Left ventricle myocardium superior (tissue), 1 donor: Measurements from ENCODE around the gene GAREM1. TPM values are rescaled to one million over a fixed set of nuclear protein-coding genes. Genes with fewer than 3 reads are reported as not detected.
A peak's percentile ranks its signal among the peaks of the same experiment; 100 is the strongest.

Experiments
- ATAC-seq: fragments of 200-7000 bp; cut with Tn5 transposase; one replicate; pipeline ENCODE4 v1.9.1; 2020; ENCODE audit warnings: mild to moderate bottlenecking, moderate library complexity
- DNase-seq: peaks from one replicate; pipeline ENCODE4 v3.0.0-alpha.2; 2020
- intact Hi-C: fragments of 100-400 bp; cut with micrococcal nuclease; formaldehyde crosslinking; loops from one replicate; pipeline ENCODE4 v1.11.0; 2022
- total RNA-seq: library from RNA; stranded (reverse); fragmentation: NEBNext Ultra II Directional; extraction: Animal tissue kit (Norgen Biotek cat#: 25700); gene quantifications from one replicate; pipeline ENCODE4 v1.2.1, GENCODE V29; 2021
- donor health status: DM: no; HTN: yes; CAD: no; lungs with severe emphysema.

Gene GAREM1
- total RNA-seq, 1 donor from 2014 or later, result 20.8 TPM

DNA sequence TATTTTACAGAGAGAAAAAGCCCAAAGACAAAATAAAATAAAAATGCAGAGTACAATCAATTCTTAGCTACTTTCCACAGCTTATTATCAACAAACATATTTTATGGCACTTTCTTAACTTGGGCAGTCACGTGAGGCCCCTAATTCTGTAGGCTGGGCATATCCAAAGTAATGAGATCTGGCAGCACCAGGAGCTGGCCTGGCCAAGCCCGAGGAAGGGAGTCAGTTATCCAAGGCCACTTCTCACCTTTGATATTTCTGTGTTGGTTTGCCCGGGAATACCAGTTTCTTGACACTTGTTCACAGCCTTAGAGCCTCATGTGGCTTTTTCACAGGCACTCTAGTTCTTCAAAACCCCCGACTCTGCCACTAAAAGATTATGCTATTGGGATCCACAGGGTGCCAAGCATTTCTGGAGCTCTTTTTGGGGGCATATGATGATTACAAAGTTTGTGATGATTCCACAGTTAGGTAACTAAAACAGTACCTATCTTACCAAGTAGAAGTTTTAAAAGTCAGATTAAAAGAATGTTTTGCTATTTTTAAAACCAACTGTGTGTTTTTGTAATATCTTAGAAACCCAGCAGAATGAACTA lies 190.4 kb downstream of the GAREM1 start:
- intact Hi-C loops, result no loop called here
- ATAC-seq (no peak), DNase-seq (no peak)

DNA sequence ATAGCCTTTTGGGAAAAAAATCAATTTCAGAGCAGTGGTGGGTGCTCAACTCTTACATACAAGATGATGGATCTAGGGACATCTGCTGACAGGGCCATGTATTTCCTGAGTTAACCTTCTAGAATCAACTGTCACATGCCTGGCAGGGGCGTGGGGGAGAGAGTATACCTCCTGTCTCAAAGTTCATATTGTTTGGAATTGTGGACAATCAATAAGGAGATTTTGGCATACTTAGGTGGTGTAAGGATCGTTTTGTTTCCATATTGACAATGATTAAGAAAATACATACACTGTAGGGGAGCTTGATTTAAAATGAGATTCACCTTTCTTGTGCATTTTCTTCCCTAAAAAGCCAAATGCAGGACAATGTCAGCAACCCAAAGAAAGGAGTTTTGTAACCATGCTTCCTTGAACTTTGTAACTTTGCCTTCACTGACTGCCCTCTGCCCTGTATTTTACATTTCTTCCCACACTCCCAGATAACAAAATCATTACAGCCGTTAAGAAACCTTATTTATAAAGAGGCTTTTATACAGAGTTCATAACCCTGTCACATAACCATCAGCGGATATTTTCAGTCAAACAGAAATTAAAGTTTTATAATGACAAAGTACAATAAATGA lies 192.4 kb downstream of the GAREM1 start:
- ATAC-seq, result no peak
- intact Hi-C loops, result no loop called here
- no peak for DNase-seq

DNA sequence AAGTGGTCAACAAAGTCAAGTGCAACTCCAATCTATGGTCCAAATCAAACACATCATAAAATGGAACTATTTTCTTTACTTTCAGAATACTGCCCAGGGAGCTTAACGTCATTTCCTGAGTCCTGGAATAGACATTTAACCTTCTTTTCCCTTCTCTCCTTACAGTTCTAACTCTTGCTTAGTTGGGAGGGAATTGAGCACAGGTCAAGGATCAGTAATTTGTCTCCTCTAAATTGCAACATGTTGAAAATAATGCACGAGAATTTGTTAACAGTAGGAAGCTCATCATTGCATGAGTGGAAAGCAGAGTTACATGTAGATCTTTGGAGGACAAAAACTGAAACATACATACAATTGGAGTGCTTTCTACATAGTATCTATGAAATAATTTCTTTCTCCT lies 193.1 kb downstream of the GAREM1 start:
- intact Hi-C loops, result no loop called here
- DNase-seq, result no peak
- no peak for ATAC-seq

DNA sequence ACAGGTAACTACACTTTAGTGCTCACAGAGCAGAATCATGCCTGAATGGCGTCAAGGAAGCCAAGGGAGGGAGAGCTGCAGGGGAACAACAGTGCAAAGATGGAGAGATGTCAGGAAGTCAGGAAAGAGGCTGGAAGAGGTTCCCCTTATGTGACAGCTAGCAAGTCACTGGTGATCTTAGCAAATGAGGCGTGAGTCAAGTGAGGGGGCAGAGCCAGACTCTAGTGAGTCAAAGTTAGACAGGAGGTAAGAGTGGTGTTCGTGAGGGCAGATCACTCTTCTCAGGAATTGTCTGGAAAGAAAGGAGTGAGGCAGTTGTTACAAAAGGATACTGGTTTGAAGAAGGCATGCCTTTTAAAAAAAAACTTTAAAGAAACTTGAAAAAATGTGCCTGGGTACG lies 193.8 kb downstream of the GAREM1 start:
- DNase-seq (no peak), ATAC-seq (no peak)
- intact Hi-C loops, result no loop called here

DNA sequence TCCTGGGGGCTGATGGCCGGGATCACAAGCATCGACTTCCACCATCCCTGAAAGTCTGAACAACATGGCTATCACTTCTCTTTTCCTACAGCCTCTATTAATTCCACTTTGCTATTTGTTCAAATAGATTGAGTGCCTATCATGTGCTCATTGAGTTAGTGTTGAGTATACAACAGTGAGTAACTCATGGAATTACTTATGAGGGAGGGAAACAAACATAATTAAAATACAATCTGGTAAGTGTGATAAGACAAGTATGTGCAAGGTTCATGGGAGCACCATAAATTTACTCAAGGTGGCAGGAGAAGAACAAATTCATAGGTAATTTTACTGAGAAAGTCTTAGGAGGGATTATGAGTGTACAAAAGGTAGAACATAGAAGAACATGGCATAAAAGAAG lies 194.4 kb downstream of the GAREM1 start:
- no peak for ATAC-seq
- no peak for DNase-seq
- intact Hi-C loops, result no loop called here

DNA sequence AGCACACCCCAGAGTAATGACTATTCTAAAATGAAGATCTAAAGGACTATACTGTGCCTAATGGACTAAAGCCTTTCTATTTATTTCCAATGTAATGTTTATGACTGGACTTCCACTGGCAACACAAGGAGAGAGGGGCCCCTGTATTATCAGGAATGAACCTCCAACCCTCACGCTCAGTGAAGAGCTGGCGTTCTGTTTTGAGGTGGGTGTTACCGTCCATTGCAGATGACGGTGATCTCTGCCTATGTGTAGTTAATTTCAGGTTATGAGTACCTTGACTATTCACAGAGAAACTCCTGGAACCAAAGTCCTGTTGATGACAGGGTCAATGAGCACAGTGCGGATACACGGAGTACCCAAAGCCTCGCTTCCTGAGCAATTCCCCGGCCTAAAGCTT lies 195.5 kb downstream of the GAREM1 start:
- no peak for DNase-seq
- no peak for ATAC-seq
- intact Hi-C loops, result no loop called here

DNA sequence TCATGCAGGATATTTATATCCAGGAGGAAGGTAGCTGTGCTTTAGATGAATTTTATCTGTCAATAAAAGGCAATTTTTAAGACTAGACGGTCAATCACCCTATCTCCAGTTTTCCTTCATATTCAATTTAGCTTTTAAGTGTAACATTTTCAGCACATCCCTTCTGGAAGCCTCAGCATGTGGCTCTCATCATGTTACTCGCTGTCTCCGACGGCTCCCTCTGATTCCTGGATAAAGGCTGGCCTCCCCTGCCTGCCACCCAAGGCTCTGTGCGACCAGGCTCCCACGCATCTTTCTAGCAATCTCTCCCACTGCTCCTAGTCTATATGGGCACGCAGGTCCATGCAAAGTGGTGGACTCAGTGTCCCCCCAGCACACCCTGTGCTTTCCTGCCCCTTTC lies 196.4 kb downstream of the GAREM1 start:
- DNase-seq (no peak), ATAC-seq (no peak)
- intact Hi-C loops, result loop anchor here (5.0 kb wide), 2 partner anchors 198 to 278 kb away; partner anchors contain the start of gene GAREM1

DNA sequence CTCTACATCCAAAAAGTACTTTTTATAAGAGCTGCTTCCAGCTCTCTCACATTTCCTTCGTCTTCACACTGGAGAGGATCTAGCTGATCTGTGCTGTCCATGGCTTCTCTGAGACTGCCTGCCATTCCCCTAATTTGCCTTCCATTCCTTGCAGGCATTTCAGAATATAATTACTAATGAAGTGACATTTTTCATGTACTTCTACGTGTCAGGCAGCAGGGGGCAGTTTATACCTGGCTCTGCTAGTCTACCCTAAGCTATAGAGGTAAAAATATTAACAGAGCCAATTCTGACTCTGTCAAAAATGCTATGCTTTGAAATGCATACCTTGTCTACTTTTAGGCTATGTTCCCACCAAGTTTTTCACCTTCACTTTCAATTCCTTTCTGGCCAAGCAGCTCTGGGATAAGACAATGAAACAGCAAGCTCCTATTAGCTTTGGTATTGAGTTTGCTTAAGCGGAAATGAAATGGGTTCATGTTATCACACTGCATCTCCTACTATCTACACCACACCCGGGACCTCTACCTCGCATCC lies 198.9 kb downstream of the GAREM1 start:
- no peak for DNase-seq
- peak; percentile 81 for ATAC-seq
- intact Hi-C loops, result loop anchor here (5.0 kb wide), 2 partner anchors 201 to 281 kb away; partner anchors contain the start of gene GAREM1

DNA sequence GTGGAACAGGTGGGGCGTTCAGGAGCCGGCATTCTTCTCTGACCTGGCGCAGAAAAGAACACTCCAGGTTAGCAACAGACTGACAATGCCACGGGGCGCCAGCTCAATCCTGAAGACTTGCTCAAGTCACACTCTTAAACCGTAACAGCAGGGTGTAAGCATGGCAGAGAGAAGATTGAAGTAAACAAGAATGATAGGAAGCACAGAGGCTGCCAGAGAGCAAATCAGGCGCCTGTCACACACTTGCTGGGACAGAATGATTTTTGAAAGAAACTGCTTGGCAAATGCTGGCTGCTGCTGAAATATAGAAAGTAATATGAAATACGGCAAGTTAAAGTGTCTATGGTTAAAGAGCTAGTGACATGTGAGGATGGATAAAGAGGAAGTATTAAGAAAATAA lies 200.3 kb downstream of the GAREM1 start:
- ATAC-seq (no peak), DNase-seq (no peak)
- intact Hi-C loops, result loop anchor here (5.0 kb wide), 2 partner anchors 202 to 282 kb away; partner anchors contain the start of gene GAREM1

DNA sequence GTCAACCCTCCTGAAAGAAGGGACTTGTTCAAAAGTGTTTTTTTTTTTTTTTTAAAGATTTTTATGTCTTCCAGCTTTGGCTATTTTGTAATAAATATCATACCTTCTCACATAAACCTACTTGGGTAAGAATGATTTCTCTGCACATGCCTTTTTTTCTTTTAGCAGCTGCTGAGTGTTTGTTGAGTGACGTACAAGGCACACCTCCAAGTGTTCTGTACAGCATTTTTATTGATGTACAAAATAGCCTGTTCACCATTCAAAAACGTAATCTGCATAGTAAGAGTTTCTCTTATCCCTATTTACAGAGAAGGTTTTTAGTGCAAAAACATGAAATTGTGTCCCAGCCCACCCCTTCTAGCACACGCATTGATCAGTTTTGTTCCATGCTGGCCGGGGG lies 203.2 kb downstream of the GAREM1 start:
- intact Hi-C loops, result loop anchor here (10.0 kb wide), 1 partner anchor 103 kb away; no protein-coding TSS in a partner anchor

DNA sequence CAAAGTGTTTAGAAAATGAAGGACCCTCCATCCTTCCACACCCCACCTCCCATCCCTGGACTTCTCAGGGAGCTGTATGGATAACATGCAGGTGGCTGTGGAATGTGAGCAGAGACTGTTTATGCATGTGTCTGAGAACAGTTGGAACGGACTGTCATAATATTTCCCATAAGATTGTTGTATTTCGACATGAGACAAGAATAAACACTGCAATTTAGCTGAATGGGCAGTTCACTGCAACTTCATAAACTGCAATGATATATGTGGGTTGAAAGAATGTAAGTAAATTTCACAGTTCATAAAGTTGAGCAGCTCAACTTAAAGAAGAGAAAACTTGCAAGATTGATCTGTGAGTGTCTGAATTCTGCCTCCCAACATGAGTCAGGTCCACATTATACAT lies 206.3 kb downstream of the GAREM1 start:
- no peak for ATAC-seq
- intact Hi-C loops, result loop anchor here (10.0 kb wide), 1 partner anchor 100 kb away; no protein-coding TSS in a partner anchor
- no peak for DNase-seq

More for the DNA sequence above, 203.2 kb downstream of the GAREM1 start:
- DNase-seq (no peak), ATAC-seq (no peak)

DNA sequence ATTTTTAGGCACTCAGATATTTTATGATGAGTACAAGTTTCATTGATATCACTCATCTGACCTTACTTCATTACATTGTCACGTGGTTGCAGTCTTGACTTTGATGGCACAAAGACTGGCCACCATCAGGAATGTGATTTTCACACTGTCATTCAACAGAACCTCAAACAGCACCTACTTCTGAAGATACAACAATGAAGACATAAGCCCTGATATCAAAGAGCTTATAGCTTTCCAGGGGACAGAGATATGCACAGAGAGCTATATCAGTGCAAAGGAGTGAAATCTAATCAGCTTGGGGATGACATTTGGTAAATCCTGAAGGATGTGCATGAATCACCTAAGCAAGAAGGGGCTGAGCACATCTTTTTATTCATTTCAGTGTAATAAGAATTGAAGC lies 208.6 kb downstream of the GAREM1 start:
- ATAC-seq (no peak), DNase-seq (no peak)
- intact Hi-C loops, result loop anchor here (10.0 kb wide), 1 partner anchor 97 kb away; no protein-coding TSS in a partner anchor

DNA sequence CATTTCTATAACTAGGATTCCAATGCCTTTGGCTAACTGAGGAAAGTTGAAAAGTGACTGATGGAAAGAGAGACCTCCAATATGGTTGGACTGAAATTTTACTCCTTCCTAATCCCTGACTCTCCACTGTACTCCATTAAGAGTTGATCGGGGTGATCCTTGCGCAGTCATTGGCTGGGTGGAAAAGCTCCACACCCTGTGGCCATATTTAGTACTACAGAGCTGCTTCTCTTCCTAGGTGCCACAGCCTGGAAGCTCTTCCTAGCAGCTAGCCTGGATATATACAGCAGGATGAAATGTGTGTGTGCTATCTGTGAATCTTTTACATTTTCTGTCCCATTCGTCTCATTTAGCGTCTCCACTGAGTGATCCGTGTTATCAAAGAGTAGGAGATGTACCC lies 209.7 kb downstream of the GAREM1 start:
- intact Hi-C loops, result loop anchor here (10.0 kb wide), 1 partner anchor 96 kb away; no protein-coding TSS in a partner anchor
- ATAC-seq, result no peak
- DNase-seq, result no peak

DNA sequence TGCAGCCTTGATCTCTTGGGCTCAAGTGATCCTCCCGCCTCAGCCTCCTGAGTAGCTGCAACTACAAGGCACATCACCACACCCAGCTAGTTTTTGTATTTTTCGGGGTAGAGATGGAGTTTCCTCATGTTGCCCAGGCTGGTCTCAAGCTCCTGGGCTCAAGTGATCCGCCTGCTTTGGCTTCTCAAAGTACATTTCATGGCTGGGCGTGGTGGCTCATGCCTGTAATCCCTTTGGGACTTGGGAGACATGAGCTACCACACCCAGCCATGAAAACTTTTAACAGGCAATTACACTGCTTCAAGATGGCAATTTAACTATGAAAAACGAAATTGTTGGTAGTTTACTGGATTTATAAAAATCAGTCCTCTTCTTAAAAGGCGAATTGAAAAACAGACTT lies 211.1 kb downstream of the GAREM1 start:
- DNase-seq, result no peak
- no peak for ATAC-seq
- intact Hi-C loops, result no loop called here

DNA sequence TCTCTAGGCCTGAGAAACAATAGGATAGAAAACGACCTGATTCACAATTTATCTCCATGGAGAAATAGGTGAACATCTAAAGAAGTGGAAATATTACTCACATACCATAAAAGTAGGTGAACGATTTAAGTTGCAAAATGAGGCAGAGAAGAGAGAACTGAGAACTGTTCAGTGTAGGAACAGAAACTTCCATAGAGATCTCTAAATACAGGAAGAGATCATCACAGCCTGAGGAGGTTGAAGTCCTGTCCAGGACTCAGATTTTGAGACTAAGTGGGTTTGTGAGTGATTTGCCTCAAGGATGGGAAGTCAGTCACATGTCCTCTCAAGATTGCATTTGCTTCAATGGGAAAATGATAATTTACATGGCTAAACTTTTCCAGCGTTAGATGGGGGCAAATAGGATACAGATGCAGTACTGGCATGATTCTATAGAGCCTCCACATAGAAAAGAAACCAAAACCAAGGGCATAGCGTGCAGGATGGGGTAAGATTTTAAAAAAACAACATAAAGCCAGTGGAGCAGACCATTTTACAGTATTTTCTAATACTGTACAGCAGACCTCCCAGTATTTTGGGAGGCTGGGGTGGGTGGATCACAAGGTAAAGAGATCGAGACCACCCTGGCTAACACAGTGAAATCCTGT lies 212.0 kb downstream of the GAREM1 start:
- DNase-seq (no peak), ATAC-seq (no peak)
- intact Hi-C loops, result no loop called here

DNA sequence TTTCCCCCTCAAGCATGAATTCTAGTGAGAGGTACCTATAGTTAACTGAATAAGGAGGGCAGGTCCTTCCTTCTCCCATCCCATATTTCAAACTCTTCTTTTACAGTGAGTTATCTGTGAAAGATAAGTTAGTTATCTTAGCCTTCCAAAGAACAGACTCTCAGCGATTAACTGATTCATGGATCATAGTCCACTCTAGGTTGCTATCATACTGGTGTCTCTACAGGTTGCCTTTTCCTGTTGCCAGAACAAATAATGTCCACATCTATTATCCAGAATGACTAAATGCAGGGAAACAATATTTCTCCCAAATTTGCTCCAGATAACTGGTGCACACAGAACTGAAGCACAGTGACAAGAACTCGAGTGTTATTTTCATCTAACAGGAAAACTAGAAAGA lies 212.5 kb downstream of the GAREM1 start:
- no peak for ATAC-seq
- intact Hi-C loops, result no loop called here
- no peak for DNase-seq

DNA sequence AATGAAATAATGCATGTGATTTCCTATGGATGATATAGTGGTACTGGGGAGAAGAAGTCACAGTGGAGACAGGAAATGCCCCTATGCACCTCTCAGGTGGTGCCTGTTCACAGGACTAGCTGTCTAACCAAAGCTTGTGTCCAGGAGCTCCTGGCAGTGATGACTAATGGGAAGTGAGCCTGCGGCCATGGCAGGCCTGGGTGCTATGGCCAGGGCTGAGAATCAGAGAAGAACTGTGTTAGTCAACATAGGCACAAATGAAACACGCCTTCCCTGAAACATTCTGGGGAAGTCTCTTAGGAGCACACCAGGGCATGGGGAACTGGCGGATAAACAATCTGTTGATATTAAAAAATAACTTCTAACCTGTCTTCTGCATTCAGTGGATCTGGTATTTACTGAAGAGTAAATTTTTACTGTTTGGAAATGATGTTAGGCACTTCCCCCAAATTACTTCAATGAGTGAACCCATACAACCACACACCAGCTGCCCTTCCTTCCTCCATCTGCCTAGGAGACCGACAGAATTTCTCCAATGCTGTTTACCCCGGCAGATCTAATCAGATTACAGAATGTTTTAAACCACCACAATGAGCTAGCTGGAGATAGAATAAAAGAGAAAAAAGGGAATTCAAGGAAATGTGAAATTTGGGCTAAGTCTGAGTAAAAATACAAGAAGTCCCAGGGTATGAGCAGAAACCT lies 213.4 kb downstream of the GAREM1 start:
- intact Hi-C loops, result no loop called here
- no peak for ATAC-seq
- no peak for DNase-seq

DNA sequence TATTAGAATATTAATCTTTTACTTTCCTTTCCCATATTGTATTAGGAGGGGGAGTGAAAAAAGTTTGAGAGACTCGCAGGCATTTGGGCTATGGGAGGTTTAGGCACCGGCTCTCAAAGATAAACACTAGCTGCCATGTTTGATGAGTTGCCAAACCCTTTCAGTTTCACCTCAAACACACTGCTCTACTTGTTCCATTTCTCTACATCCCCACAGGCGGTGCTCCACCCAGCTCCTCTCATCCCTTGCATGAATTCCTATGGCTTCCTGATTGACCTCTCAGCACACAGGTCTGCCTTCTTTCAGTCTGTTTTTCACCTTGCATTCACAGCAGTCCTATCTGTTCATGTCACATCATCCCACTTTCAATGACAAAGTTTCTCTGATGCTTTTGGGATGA lies 215.1 kb downstream of the GAREM1 start:
- ATAC-seq (no peak), DNase-seq (no peak)
- intact Hi-C loops, result no loop called here

DNA sequence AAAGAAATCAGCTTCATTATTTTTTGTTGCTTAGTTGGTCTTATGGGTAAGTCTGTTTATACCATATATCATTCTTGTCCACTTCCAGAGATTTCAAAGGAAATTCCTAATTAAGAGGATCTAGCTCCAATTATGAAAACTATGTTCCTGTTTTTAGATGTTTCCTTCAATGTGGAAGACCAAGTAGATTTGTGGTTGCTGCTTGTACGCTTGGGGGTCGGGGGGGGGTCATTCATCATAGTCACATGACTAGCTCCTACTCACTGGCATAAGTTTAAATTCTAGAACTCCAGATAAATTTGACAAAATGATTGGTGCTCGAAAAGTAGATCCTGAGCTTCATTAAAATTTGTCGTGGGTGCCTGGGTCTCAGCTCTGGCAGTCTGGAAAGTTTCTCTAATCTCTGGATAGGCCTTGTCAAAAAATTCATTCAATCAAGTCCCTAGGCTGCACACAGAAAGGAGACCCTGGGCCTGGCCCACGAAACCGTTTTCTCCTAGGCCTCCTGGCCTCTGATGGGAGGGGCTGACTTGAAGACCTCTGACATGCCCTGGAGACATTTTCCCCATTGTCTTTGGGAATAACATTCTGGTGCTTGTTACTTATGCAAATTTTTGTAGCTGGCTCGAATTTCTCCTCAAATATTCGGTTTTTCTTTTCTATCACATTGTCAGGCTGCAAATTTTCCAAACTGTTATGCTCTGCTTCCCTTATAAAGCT lies 218.4 kb downstream of the GAREM1 start:
- ATAC-seq (no peak), DNase-seq (no peak)
- intact Hi-C loops, result no loop called here
